A549 (cell line): ENCODE results near the gene KIF4B. TPM values are rescaled to one million over a fixed set of nuclear protein-coding genes. Genes with fewer than 3 reads are reported as not detected.

Source experiments
- ATAC-seq, 2 experiments: fragments of 200-7000 bp in 1 of 2; fragments of >200 bp in 1 of 2; cut with Nextera tagmentation in 1 of 2; cut with Tn5 transposase in 1 of 2; 3 replicates each; pipeline versions ENCODE4 v1.8.0 to v1.9.1; 2018 to 2020; ENCODE audit warnings: mild to moderate bottlenecking in 1 of 2, moderate library complexity in 1 of 2
- CTCF ChIA-PET: fragments of 300-600 bp; sonication (Branson Sonifier 250); formaldehyde crosslinking; extraction: SDS; loops from one replicate; lab custom pipeline; 2021; ENCODE audit warnings: antibody characterized with exemption, inconsistent platforms; lab: Yijun Ruan, JAX
- POLR2A ChIA-PET: fragments of 350-600 bp; formaldehyde crosslinking; extraction: SDS; loops from one replicate; lab custom pipeline; 2021; ENCODE audit warnings: antibody characterized with exemption, inconsistent platforms; lab: Yijun Ruan, JAX
- DNase-seq, 2 experiments: peaks; one replicate each; pipeline versions ENCODE4 v3.0.0 to v3.0.0-alpha.2; 2011 to 2016; ENCODE audit warnings: low read depth in 1 of 2, low spot score in 1 of 2
- FAIRE-seq: peaks from 2 replicates; lab custom pipeline; 2011; peaks lifted over from hg19 to GRCh38; lab: Jason Lieb, UNC
- H3K27ac ChIP-seq, 2 experiments: fragments of >200 bp; sonication (Bioruptor Twin); formaldehyde crosslinking; 3 replicates each; pipeline ENCODE4 v1.5.1; 2016 to 2017
- H3K4me1 ChIP-seq: fragments of >200 bp; sonication (Bioruptor Twin); formaldehyde crosslinking; 3 replicates; pipeline ENCODE4 v1.6.1; 2016
- H3K4me2 ChIP-seq: fragments of >200 bp; sonication (Bioruptor Twin); formaldehyde crosslinking; 3 replicates; pipeline ENCODE4 v1.6.1; 2016
- H3K4me3 ChIP-seq: fragments of >200 bp; sonication (Bioruptor Twin); formaldehyde crosslinking; 3 replicates; pipeline ENCODE4 v1.5.1; 2016
- H3K9me3 ChIP-seq: fragments of >200 bp; sonication (Bioruptor Twin); formaldehyde crosslinking; 3 replicates; pipeline ENCODE4 v1.6.1; 2016
- ATOH8 ChIP-seq: fragments of 250-450 bp; sonication (Bioruptor Pico); IDR thresholded peaks from 2 replicates; pipeline ENCODE4 v1.5.0; 2020; ENCODE audit warnings: low read depth, mild to moderate bottlenecking, moderate library complexity
- BCL3 ChIP-seq: fragments of >200 bp; sonication (Bioruptor Twin); formaldehyde crosslinking; IDR thresholded peaks from 3 replicates; pipeline ENCODE4 v1.6.1; 2016
- BHLHE40 ChIP-seq: IDR thresholded peaks from 2 replicates; pipeline ENCODE4 v1.6.1; 2012; ENCODE audit warnings: low read depth, low read length, inconsistent platforms
- CEBPB ChIP-seq, 2 experiments: fragments of >200 bp in 1 of 2; sonication (Bioruptor Twin) in 1 of 2; formaldehyde crosslinking in 1 of 2; IDR thresholded peaks; 2 replicates each; pipeline ENCODE4 v1.6.1; 2012 to 2016
- CHD4 ChIP-seq: fragments of 200-600 bp; sonication (generic); IDR thresholded peaks from 2 replicates; pipeline ENCODE4 v1.6.1; 2016; ENCODE audit warnings: antibody characterized with exemption, mild to moderate bottlenecking, borderline replicate concordance
- CTCF ChIP-seq: fragments of >200 bp; sonication (Bioruptor Twin); formaldehyde crosslinking; IDR thresholded peaks from 3 replicates; pipeline ENCODE4 v1.5.1; 2016
- EP300 ChIP-seq, 2 experiments: fragments of >200 bp; sonication (Bioruptor Twin); formaldehyde crosslinking; IDR thresholded peaks; 2 replicates in 1 of 2; 3 replicates in 1 of 2; pipeline ENCODE4 v1.6.1; 2016 to 2017
- FOSB ChIP-seq: fragments of 250-450 bp; sonication (Bioruptor Pico); IDR thresholded peaks from 2 replicates; pipeline ENCODE4 v1.5.0; 2020; ENCODE audit warnings: mild to moderate bottlenecking, moderate library complexity
- FOXS1 ChIP-seq: fragments of 250-450 bp; sonication (Bioruptor Pico); IDR thresholded peaks from 2 replicates; pipeline ENCODE4 v1.5.0; 2020; ENCODE audit warnings: mild to moderate bottlenecking, moderate library complexity
- HDAC2 ChIP-seq: fragments of 200-600 bp; sonication (generic); IDR thresholded peaks from 2 replicates; pipeline ENCODE4 v1.6.1; 2016
- HES2 ChIP-seq: fragments of >200 bp; sonication (Bioruptor Twin); formaldehyde crosslinking; IDR thresholded peaks from 2 replicates; pipeline ENCODE4 v1.6.1; 2016
- HOXA7 ChIP-seq: fragments of 250-450 bp; sonication (Bioruptor Pico); IDR thresholded peaks from 2 replicates; pipeline ENCODE4 v1.5.0; 2020; ENCODE audit warnings: mild to moderate bottlenecking, moderate library complexity
- HOXB5 ChIP-seq: fragments of 250-450 bp; sonication (Bioruptor Pico); IDR thresholded peaks from 2 replicates; pipeline ENCODE4 v1.5.0; 2020; ENCODE audit warnings: mild to moderate bottlenecking, moderate library complexity
- JUN ChIP-seq, 2 experiments: fragments of >200 bp; sonication (Bioruptor Twin); formaldehyde crosslinking; IDR thresholded peaks; 2 replicates in 1 of 2; 3 replicates in 1 of 2; pipeline ENCODE4 v1.6.1; 2016 to 2017
- KDM1A ChIP-seq: fragments of 200-600 bp; sonication (generic); IDR thresholded peaks from 2 replicates; pipeline ENCODE4 v1.6.1; 2016; ENCODE audit warnings: low read depth, mild to moderate bottlenecking
- MYC ChIP-seq: IDR thresholded peaks from 2 replicates; pipeline ENCODE4 v1.6.1; 2012; ENCODE audit warnings: mild to moderate bottlenecking, inconsistent platforms, low read length, improper control_type of control experiment, borderline replicate concordance
- NFE2L2 ChIP-seq: fragments of 150-350 bp; conservative IDR thresholded peaks from 2 replicates; pipeline ENCODE4 v1.6.1; 2014; ENCODE audit warnings: low read length
- NPAS2 ChIP-seq: fragments of 250-450 bp; sonication (Bioruptor Pico); IDR thresholded peaks from 2 replicates; pipeline ENCODE4 v1.8.0; 2022; ENCODE audit warnings: mild to moderate bottlenecking, moderate library complexity, borderline replicate concordance
- PBX3 ChIP-seq: IDR thresholded peaks from 2 replicates; pipeline ENCODE4 v1.6.1; 2012
- POLR2AphosphoS2 ChIP-seq: conservative IDR thresholded peaks from 2 replicates; pipeline ENCODE4 v1.6.1; 2012; ENCODE audit warnings: low read length, improper control_type of control experiment, inconsistent platforms
- SMC3 ChIP-seq: fragments of >200 bp; sonication (Bioruptor Twin); formaldehyde crosslinking; IDR thresholded peaks from 3 replicates; pipeline ENCODE4 v1.6.1; 2018; ENCODE audit warnings: inconsistent platforms
- SREBF2 ChIP-seq: fragments of 450-650 bp; IDR thresholded peaks from 2 replicates; pipeline ENCODE4 v1.6.1; 2014; ENCODE audit warnings: mild to moderate bottlenecking, moderate library complexity
- ZC3H11A ChIP-seq: fragments of 450-650 bp; IDR thresholded peaks from 2 replicates; pipeline ENCODE4 v1.6.1; 2014; ENCODE audit warnings: antibody characterized with exemption, mild to moderate bottlenecking
- ZFP36 ChIP-seq: fragments of 450-650 bp; IDR thresholded peaks from 2 replicates; pipeline ENCODE4 v1.6.1; 2014; ENCODE audit warnings: borderline replicate concordance; ENCODE audit not compliant: partially characterized antibody
- ZSCAN20 ChIP-seq: fragments of 250-450 bp; sonication (Bioruptor Pico); IDR thresholded peaks from 2 replicates; pipeline ENCODE4 v1.8.0; 2022; ENCODE audit warnings: mild to moderate bottlenecking, moderate library complexity
- WGBS: methylation state at CpG from one replicate; pipeline ENCODE4 v1.1.6; 2017; ENCODE audit errors: missing lambda C conversion rate; 5-methylcytosine and 5-hydroxymethylcytosine counted together
- polyA minus RNA-seq: library from RNA; depleted of rRNA, polyadenylated mRNA; stranded (reverse); fragments of >200 nt; gene quantifications from 2 replicates; pipeline ENCODE4 v1.2.3, GENCODE V29; 2011; rRNA and poly(A)+ RNA removed
- polyA plus RNA-seq, 4 experiments: library from polyadenylated mRNA; depleted of rRNA in 3 of 4; stranded (reverse); fragments of >200 nt; fragmentation: RNase III in 1 of 4; extraction: RNeasy Plus Mini Kit Qiagen cat#74134 plus additional on column Dnase treatment in 1 of 4; gene quantifications; 2 replicates in 3 of 4; 3 replicates in 1 of 4; pipeline ENCODE4 v1.2.3, GENCODE V29; 2011 to 2017

The KIF4B gene
- polyA plus RNA-seq (2011; rRNA removed) (0.07 and 0.13 TPM in 2 replicates), polyA plus RNA-seq (2017; fragmentation: RNase III; extraction: RNeasy Plus Mini Kit Qiagen cat#74134 plus additional on column Dnase treatment) (0.05 to 0.11 TPM (median 0.10 TPM) in 3 replicates), polyA minus RNA-seq (0.04 and 0.10 TPM in 2 replicates)
- not detected in 2 replicates for polyA plus RNA-seq (2012; cell fraction: cytosol; rRNA removed)
- polyA plus RNA-seq (2012; cell fraction: nucleus; rRNA removed) = 0.01 TPM in 1 of 2 replicates, not detected in the other

GRCh38 chr5:155013526-155013925, at the start of gene KIF4B:
TSS of gene KIF4B (plus strand) at chr5:155013755. CDS start at chr5:155013860, 105 bp downstream.
- ATAC-seq (0 out of 6 replicates have a peak, but pooled peaks of 1 of the 2 experiments have one; percentile 78), FAIRE-seq (no peak), DNase-seq (no peak)
- WGBS = 81% methylated on average over 21 of the region's 21 CpGs
- POLR2A ChIA-PET = no interaction called here
- Histone ChIP-seq H3K4me2 (no peak within 1 kb of the TSS), H3K9me3 (no peaks in the 10 kb centered on the region), H3K4me3 (no peak within 1 kb of the TSS), H3K4me1 (no peaks in the 10 kb centered on the region), H3K27ac (no peak within 1 kb of the TSS)
- no peak for TF ChIP-seq ZSCAN20 (CRISPR knock-in tag)
- no peak for TF ChIP-seq SREBF2
- no peak for TF ChIP-seq ATOH8 (CRISPR knock-in tag)
- no peak for TF ChIP-seq MYC
- TF ChIP-seq HOXB5 (CRISPR knock-in tag) = no peak
- TF ChIP-seq POLR2AphosphoS2 = no peak
- TF ChIP-seq ZC3H11A = no peak
- TF ChIP-seq NFE2L2 = no peak
- no peak for TF ChIP-seq HES2
- no peak for TF ChIP-seq HDAC2
- TF ChIP-seq ZFP36 = no peak
- no peak for TF ChIP-seq CTCF
- TF ChIP-seq EP300 (IDR thresholded peaks at IDR 0.05) = no peak
- no peak for TF ChIP-seq JUN (IDR thresholded peaks at IDR 0.05)
- no peak for TF ChIP-seq FOSB (CRISPR knock-in tag)
- no peak for TF ChIP-seq CEBPB (IDR thresholded peaks at IDR 0.05)
- no peak for TF ChIP-seq NPAS2 (CRISPR knock-in tag)
- no peak for TF ChIP-seq KDM1A
- TF ChIP-seq HOXA7 = no peak
- CTCF ChIA-PET = no interaction called here

- 82% methylated on average over 7 of the region's 7 CpGs for WGBS
- no peaks in the 10 kb centered on the region for H3K9me3 ChIP-seq
- ChIA-PET POLR2A (no interaction called here), CTCF (interaction anchor here (1.2 to 2.8 kb wide), 3 partner anchors 19 to 1858 kb away, joined by 3 to 8 read pairs (median 4); no protein-coding TSS in a partner anchor)
- TF ChIP-seq JUN (IDR thresholded peaks at IDR 0.05) = no peak
- TF ChIP-seq PBX3 = no peak
- TF ChIP-seq BCL3 = no peak
- no peak for TF ChIP-seq POLR2AphosphoS2
- TF ChIP-seq CHD4 = no peak
- TF ChIP-seq SMC3 = no peak
- TF ChIP-seq BHLHE40 = no peak
- no peak for TF ChIP-seq FOXS1 (CRISPR knock-in tag)
- DNase-seq (no peak), FAIRE-seq (no peak), ATAC-seq (no peak)
- no peak overlapping the region for H3K4me2 ChIP-seq
- no peak overlapping the region for H3K4me3 ChIP-seq
- H3K27ac ChIP-seq = no peak overlapping the region
- H3K4me1 ChIP-seq = no peaks in the 10 kb centered on the region; the same call in 2 of the 3 replicates
These were observed 47.3 kb upstream of the KIF4B start for GRCh38 chr5:154966081-154966841.
